Measurements from ENCODE around the gene GALNT16. TPM values are rescaled to one million over a fixed set of nuclear protein-coding genes. Genes with fewer than 3 reads are reported as not detected.

The GALNT16 gene
- total RNA-seq, 4 donors from 2014 or later, result 2.1 to 35.9 (median 11.5) TPM

GRCh38 chr14:69315301-69315700 is 55.3 kb downstream of the GALNT16 start:
- H3K4me3 ChIP-seq, result no peak overlapping the region
- peaks cover 0 to 4% of the 10 kb centered on the region in 2 donors for H3K4me1 ChIP-seq
- H3K36me3 ChIP-seq, result no peaks in the 10 kb centered on the region
- peak; percentile 17 to 49 for DNase-seq
- no peaks in the 10 kb centered on the region for H3K27me3 ChIP-seq
- peak overlapping the region; percentile 23 to 81 for H3K27ac ChIP-seq
- TF ChIP-seq CTCF (IDR thresholded peaks at IDR 0.05) (no peak), POLR2A (IDR thresholded peaks at IDR 0.05) (no peak)
- no peaks in the 10 kb centered on the region for H3K9me3 ChIP-seq
- intact Hi-C loops (cut with DNase I; ENCODE audit: low total_unique reads), result no loop called here

GRCh38 chr14:69316449-69317101 is 56.6 kb downstream of the GALNT16 start:
- Histone ChIP-seq H3K27me3 (no peaks in the 10 kb centered on the region), H3K27ac (peak overlapping the region; percentile 64 to 81), H3K9me3 (no peaks in the 10 kb centered on the region), H3K36me3 (no peaks in the 10 kb centered on the region), H3K4me1 (peaks cover 0 to 4% of the 10 kb centered on the region in 2 donors), H3K4me3 (no peak overlapping the region)
- intact Hi-C loops (cut with DNase I; ENCODE audit: low total_unique reads), result no loop called here
- TF ChIP-seq POLR2A (IDR thresholded peaks at IDR 0.05) (no peak), CTCF (IDR thresholded peaks at IDR 0.05) (no peak)
- DNase-seq, result no peak

GRCh38 chr14:69317102-69317755 is 57.3 kb downstream of the GALNT16 start:
- H3K9me3 ChIP-seq, result no peaks in the 10 kb centered on the region
- DNase-seq, result peak; percentile 75 to 81
- no peak overlapping the region for H3K4me3 ChIP-seq
- no peaks in the 10 kb centered on the region for H3K27me3 ChIP-seq
- TF ChIP-seq POLR2A (IDR thresholded peaks at IDR 0.05), result no peak
- TF ChIP-seq CTCF (IDR thresholded peaks at IDR 0.05), result no peak
- H3K27ac ChIP-seq, result peak overlapping the region; percentile 64 to 81
- intact Hi-C loops (cut with DNase I; ENCODE audit: low total_unique reads), result no loop called here
- H3K36me3 ChIP-seq, result no peaks in the 10 kb centered on the region
- H3K4me1 ChIP-seq, result peaks cover 0 to 4% of the 10 kb centered on the region in 2 donors

GRCh38 chr14:69317780-69318179 is 57.8 kb downstream of the GALNT16 start:
- intact Hi-C loops (cut with DNase I; ENCODE audit: low total_unique reads), result no loop called here
- no peak for TF ChIP-seq CTCF (IDR thresholded peaks at IDR 0.05)
- TF ChIP-seq POLR2A (IDR thresholded peaks at IDR 0.05), result no peak
- no peak overlapping the region for H3K4me3 ChIP-seq
- no peaks in the 10 kb centered on the region for H3K36me3 ChIP-seq
- H3K27ac ChIP-seq, result peak overlapping the region; percentile 64 to 81
- DNase-seq, result peak in 1 of 2 donors; percentile 26
- H3K27me3 ChIP-seq, result no peaks in the 10 kb centered on the region
- peaks cover 0 to 4% of the 10 kb centered on the region in 2 donors for H3K4me1 ChIP-seq
- no peaks in the 10 kb centered on the region for H3K9me3 ChIP-seq

GRCh38 chr14:69318241-69318640 is 58.3 kb downstream of the GALNT16 start:
- Histone ChIP-seq H3K27me3 (no peaks in the 10 kb centered on the region), H3K4me3 (no peak overlapping the region), H3K9me3 (no peaks in the 10 kb centered on the region), H3K4me1 (peaks cover 0 to 4% of the 10 kb centered on the region in 2 donors), H3K27ac (peak overlapping the region; percentile 64 to 81), H3K36me3 (no peaks in the 10 kb centered on the region)
- DNase-seq, result peak in 1 of 2 donors; percentile 2
- TF ChIP-seq CTCF (IDR thresholded peaks at IDR 0.05) (no peak), POLR2A (IDR thresholded peaks at IDR 0.05) (no peak)
- intact Hi-C loops (cut with DNase I; ENCODE audit: low total_unique reads), result no loop called here
